Measurements from ENCODE around the gene TCF20.

GRCh38 chr22:42298746-42299145, 28.3 kb upstream of the TCF20 start:
- TF ChIP-seq POLR2AphosphoS5 (IDR thresholded peaks at IDR 0.05), result no peak
- no peak for TF ChIP-seq CTCF (IDR thresholded peaks at IDR 0.05)
- no peak for TF ChIP-seq EP300 (IDR thresholded peaks at IDR 0.05)

All from esophagus muscularis mucosa (tissue), 4 donors.